ENCODE results near the gene SMC3. TPM values are rescaled to one million over a fixed set of nuclear protein-coding genes. Genes with fewer than 3 reads are reported as not detected.
"Not testable (repeated sequence)": the region's sequence is repeated elsewhere in the genome, so short reads cannot be mapped to it uniquely, and the experiment has no call there.

SMC3 gene
- total and polyA plus RNA-seq, 2 of the 4 experiments (the other 2 are of a cell fraction) = 15.0 to 15.2 TPM

GRCh38 chr10:110528997-110529524 is 38.4 kb upstream of the SMC3 start:
- WGBS, 2 experiments (ENCODE audit: extremely low coverage in 2 of 2, insufficient read length in 1 of 2) = 96% methylated on average over 4 of the region's 8 CpGs; no CpG with 5 or more reads in 1 of the 2 experiments
- H2AFZ ChIP-seq (replicated peaks; ENCODE audit: low read length, poor library complexity); BruUV-seq (replicated peaks); H2BK5ac ChIP-seq (ENCODE audit: low read depth, low read length, poor library complexity, severe bottlenecking); H4K20me1 ChIP-seq (ENCODE audit: insufficient read depth, low read length); H3K18ac ChIP-seq (ENCODE audit: low read depth, low read length); H3K4me2 ChIP-seq (ENCODE audit: low read depth, low read length); dilution Hi-C loops (cut with HindIII; ENCODE audit: low sequenced_read_pairs, unreplicated experiment); POLR2A ChIA-PET (ENCODE audit: unreplicated experiment); H2AK9ac ChIP-seq (replicated peaks; ENCODE audit: low read depth, low read length, poor library complexity); H4K91ac ChIP-seq (ENCODE audit: insufficient read depth, low read depth, low read length); H3K9ac ChIP-seq (ENCODE audit: low read depth, low read length); ATAC-seq (ENCODE audit: low read depth); DNase-seq; H3K4me3 ChIP-seq (ENCODE audit: insufficient read depth, low read depth, low read length); intact Hi-C loops (cut with micrococcal nuclease); H3K27me3 ChIP-seq (ENCODE audit: control insufficient read depth, insufficient read depth, low read length); H3K9me3 ChIP-seq (ENCODE audit: control insufficient read depth, insufficient read depth, low read length); H2BK15ac ChIP-seq (ENCODE audit: low read depth, low read length); H4K5ac ChIP-seq (ENCODE audit: low read depth, low read length); H3K23ac ChIP-seq (ENCODE audit: low read depth, low read length); H3K56ac ChIP-seq (ENCODE audit: extremely low read depth, insufficient read depth, low read length); H2BK20ac ChIP-seq (ENCODE audit: low read depth, low read length); in situ Hi-C loops (cut with MboI; ENCODE audit: low sequenced_read_pairs); CTCF ChIA-PET; H3K27ac ChIP-seq (ENCODE audit: insufficient read depth, low read length); H3K36me3 ChIP-seq (ENCODE audit: control insufficient read depth, insufficient read depth, low read length): not testable (repeated sequence)
- Histone ChIP-seq H2AK5ac (ENCODE audit: low read depth, low read length) (peak overlapping the region; percentile 20), H3K4ac (ENCODE audit: low read depth, low read length) (0 out of 2 replicates have a peak overlapping the region, but pooled peaks have one; percentile 9), H2BK120ac (ENCODE audit: low read depth, low read length) (peak overlapping the region; percentile 35; the same call in 1 of the 2 replicates), H3K14ac (replicated peaks; ENCODE audit: low read depth, low read length) (0 out of 2 replicates have a peak overlapping the region, but pooled peaks have one; percentile 20), H3K9me1 (ENCODE audit: insufficient read depth, low read length) (peaks cover 37% of the 10 kb centered on the region), H3K79me1 (ENCODE audit: low read depth in 1 of 2, low read length in 2 of 2) (peaks cover 0 to 27% of the 10 kb centered on the region in 2 experiments; a peak in 2 of 4 replicates), H4K8ac (ENCODE audit: low read depth in 2 of 2, low read length in 2 of 2) (peak overlapping the region in 1 of 2 experiments; percentile 66; a peak in 1 of 4 replicates), H3K4me1 (ENCODE audit: control insufficient read depth, insufficient read depth, low read length) (peaks cover 17% of the 10 kb centered on the region)
- peak; percentile 37 for TF ChIP-seq POLR2A (IDR thresholded peaks at IDR 0.05; ENCODE audit: low read depth, low read length)
- TF ChIP-seq CEBPB (IDR thresholded peaks at IDR 0.05; ENCODE audit: low read depth, low read length) = peak; percentile 78
- peak; percentile 95 for TF ChIP-seq MAFK (IDR thresholded peaks at IDR 0.05; ENCODE audit: low read depth, low read length)
